K562 (cell line): Measurements from ENCODE around the gene S100A4. TPM values are rescaled to one million over a fixed set of nuclear protein-coding genes. Genes with fewer than 3 reads are reported as not detected.

Experiments used
- CHD1 ChIP-seq: fragments of 200-600 bp; sonication (generic); IDR thresholded peaks from one replicate; pipeline ENCODE4 v1.6.1; 2012; ENCODE audit warnings: mild to moderate bottlenecking, moderate library complexity, low read length, inconsistent platforms
- RBM17 ChIP-seq: fragments of 200-400 bp; formaldehyde crosslinking; IDR thresholded peaks from 2 replicates; pipeline ENCODE4 v1.6.1; 2017; ENCODE audit warnings: low read depth, mild to moderate bottlenecking, low read length, borderline replicate concordance
- RHOXF2B ChIP-seq: fragments of 250-450 bp; sonication (Bioruptor Pico); conservative IDR thresholded peaks from 2 replicates; pipeline ENCODE4 v1.5.1; 2021
- TAF9B ChIP-seq: fragments of 450-650 bp; IDR thresholded peaks from 2 replicates; pipeline ENCODE4 v1.6.1; 2018; ENCODE audit warnings: mild to moderate bottlenecking; ENCODE audit not compliant: partially characterized antibody
- ZNF431 ChIP-seq: sonication (generic); formaldehyde crosslinking; IDR thresholded peaks from 2 replicates; pipeline ENCODE4 v1.8.0; 2022; ENCODE audit warnings: mild to moderate bottlenecking, missing genetic modification reagents
- polyA plus RNA-seq, 8 experiments: library from polyadenylated mRNA; depleted of rRNA in 4 of 8; stranded (reverse) in 5 of 8; unstranded in 3 of 8; fragments of >200 nt; fragmentation: Nextera tagmentation in 2 of 8; fragmentation: Illumina TruSeq in 1 of 8; extraction: Ambion mirVana in 2 of 8; extraction: Trizol in 1 of 8; gene quantifications; 2 replicates each; pipeline versions ENCODE4 v1.2.1 to v1.2.3, GENCODE V29; 2011 to 2014; ENCODE audit warnings: inconsistent platforms in 1 of 8, missing spikeins in 1 of 8
- total RNA-seq, 7 experiments: library from RNA; depleted of rRNA in 6 of 7; stranded (reverse); fragments of >200 nt in 6 of 7; fragmentation: Illumina TruSeq in 2 of 7; extraction: Trizol in 2 of 7; gene quantifications; 2 replicates each; pipeline versions ENCODE4 v1.2.1 to v1.2.3, GENCODE V29; 2011 to 2021; ENCODE audit warnings: low replicate concordance in 1 of 7
- TF ChIP-seq, protein P1 (sequence below), 2 experiments: fragments of 450-650 bp in 1 of 2; sonication (generic) in 1 of 2; formaldehyde crosslinking in 1 of 2; IDR thresholded peaks; 2 replicates each; pipeline versions ENCODE4 v1.7.1 to v1.9.0; 2016 to 2022; ENCODE audit warnings: inconsistent platforms in 1 of 2, mild to moderate bottlenecking in 1 of 2, missing genetic modification reagents in 1 of 2
- TF ChIP-seq, protein P2 (sequence below): fragments of 450-650 bp; conservative IDR thresholded peaks from 2 replicates; pipeline ENCODE4 v1.6.1; 2016; ENCODE audit warnings: missing genetic modification characterization, low read depth, mild to moderate bottlenecking, control low read depth, missing compliant biosample characterization

The S100A4 gene
- total and polyA plus RNA-seq, 9 of the 15 experiments (the other 6 are each of a cell fraction or from before 2014, with no cell fraction given): 3.7 to 20.1 (median 11.2) TPM

DNA sequence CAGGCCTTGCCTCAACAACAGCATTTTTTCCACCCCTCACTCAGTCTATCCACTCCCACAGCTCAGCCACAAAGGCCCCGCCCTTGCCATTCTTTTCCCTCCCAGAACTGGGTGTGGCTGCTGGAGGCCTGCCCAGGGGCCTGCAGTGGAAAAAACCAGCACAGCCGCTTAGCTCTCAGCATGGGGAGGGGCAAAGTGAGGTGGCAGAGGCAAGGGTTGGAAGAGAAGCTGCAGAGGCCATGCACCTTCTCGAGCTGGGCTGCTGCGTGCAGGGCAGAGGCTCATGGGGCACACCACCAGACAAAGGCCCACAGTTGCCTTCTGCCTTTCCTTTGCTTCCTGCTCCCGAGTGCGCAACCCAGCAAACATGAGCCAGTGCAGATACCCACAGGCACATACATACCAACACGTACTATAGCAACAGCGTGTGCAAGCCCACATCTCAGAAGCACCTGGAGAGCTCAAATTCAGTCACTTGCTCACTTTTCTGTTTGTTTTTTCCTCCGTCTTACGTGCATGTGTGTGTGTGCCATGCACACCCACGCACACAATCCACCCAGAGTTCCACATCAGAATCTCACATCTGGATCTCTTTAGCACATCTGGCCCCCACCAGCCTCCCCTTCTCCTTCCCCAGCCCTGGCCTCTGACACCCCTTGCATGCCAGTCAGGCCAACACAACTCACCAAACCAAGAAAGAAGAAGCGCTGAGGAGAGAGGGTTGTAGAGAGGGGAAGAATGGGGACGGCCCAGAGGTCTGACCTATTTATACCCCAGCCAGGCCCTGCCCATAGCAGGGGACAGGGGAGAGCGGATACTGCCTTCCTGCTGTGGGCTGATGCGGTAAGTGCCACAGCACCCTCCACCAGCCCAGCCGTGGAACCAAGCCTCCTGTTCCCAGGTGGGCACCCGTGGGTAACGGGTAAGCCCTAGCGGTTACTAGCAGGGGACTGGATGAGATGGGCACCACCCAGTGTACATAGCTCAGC is at the start of gene S100A4 (continued):
- TF ChIP-seq, protein P1, sequence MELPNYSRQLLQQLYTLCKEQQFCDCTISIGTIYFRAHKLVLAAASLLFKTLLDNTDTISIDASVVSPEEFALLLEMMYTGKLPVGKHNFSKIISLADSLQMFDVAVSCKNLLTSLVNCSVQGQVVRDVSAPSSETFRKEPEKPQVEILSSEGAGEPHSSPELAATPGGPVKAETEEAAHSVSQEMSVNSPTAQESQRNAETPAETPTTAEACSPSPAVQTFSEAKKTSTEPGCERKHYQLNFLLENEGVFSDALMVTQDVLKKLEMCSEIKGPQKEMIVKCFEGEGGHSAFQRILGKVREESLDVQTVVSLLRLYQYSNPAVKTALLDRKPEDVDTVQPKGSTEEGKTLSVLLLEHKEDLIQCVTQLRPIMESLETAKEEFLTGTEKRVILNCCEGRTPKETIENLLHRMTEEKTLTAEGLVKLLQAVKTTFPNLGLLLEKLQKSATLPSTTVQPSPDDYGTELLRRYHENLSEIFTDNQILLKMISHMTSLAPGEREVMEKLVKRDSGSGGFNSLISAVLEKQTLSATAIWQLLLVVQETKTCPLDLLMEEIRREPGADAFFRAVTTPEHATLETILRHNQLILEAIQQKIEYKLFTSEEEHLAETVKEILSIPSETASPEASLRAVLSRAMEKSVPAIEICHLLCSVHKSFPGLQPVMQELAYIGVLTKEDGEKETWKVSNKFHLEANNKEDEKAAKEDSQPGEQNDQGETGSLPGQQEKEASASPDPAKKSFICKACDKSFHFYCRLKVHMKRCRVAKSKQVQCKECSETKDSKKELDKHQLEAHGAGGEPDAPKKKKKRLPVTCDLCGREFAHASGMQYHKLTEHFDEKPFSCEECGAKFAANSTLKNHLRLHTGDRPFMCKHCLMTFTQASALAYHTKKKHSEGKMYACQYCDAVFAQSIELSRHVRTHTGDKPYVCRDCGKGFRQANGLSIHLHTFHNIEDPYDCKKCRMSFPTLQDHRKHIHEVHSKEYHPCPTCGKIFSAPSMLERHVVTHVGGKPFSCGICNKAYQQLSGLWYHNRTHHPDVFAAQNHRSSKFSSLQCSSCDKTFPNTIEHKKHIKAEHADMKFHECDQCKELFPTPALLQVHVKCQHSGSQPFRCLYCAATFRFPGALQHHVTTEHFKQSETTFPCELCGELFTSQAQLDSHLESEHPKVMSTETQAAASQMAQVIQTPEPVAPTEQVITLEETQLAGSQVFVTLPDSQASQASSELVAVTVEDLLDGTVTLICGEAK (IDR thresholded peaks at IDR 0.05): peak; percentile 11; the same call in 1 of the 2 replicates
- TF ChIP-seq, protein P1 (CRISPR knock-in tag; IDR thresholded peaks at IDR 0.05): no peak
- TF ChIP-seq RBM17: no peak
- TF ChIP-seq TAF9B: no peak
- no peak for TF ChIP-seq ZNF431 (CRISPR knock-in tag)
- TF ChIP-seq, protein P2, sequence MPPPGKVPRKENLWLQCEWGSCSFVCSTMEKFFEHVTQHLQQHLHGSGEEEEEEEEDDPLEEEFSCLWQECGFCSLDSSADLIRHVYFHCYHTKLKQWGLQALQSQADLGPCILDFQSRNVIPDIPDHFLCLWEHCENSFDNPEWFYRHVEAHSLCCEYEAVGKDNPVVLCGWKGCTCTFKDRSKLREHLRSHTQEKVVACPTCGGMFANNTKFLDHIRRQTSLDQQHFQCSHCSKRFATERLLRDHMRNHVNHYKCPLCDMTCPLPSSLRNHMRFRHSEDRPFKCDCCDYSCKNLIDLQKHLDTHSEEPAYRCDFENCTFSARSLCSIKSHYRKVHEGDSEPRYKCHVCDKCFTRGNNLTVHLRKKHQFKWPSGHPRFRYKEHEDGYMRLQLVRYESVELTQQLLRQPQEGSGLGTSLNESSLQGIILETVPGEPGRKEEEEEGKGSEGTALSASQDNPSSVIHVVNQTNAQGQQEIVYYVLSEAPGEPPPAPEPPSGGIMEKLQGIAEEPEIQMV (tag): no peak
- TF ChIP-seq CHD1: no peak
- no peak for TF ChIP-seq RHOXF2B (CRISPR knock-in tag)
